ENCODE measurements around the gene CELA2A. TPM values are rescaled to one million over a fixed set of nuclear protein-coding genes. Genes with fewer than 3 reads are reported as not detected.

CELA2A gene
- not detected for polyA plus RNA-seq (2013, experiment 1 of 2)
- polyA plus RNA-seq (2013, experiment 2 of 2) = not detected

GRCh38 chr1:15456313-15456954 is at the start of gene CELA2A:
TSS of gene CELA2A (plus strand) at chr1:15456732. CDS start at chr1:15456754, 22 bp downstream.
- WGBS (ENCODE audit: extremely low coverage, insufficient coverage, low lambda C conversion rate) = no CpG with 5 or more reads among the region's 8 CpGs
- Histone ChIP-seq H3K36me3 (ENCODE audit: control insufficient read depth, insufficient read depth, low read length) (no peaks in the 10 kb centered on the region), H3K4ac (ENCODE audit: low read depth, low read length) (no peak within 1 kb of the TSS), H2BK15ac (replicated peaks; ENCODE audit: low read depth) (no peak within 1 kb of the TSS), H3K27me3 (ENCODE audit: insufficient read depth, low read length, poor library complexity) (no peaks in the 10 kb centered on the region), H4K8ac (ENCODE audit: low read depth, low read length) (no peak within 1 kb of the TSS), H3K4me3 (ENCODE audit: low read length) (no peak within 1 kb of the TSS), H2BK5ac (ENCODE audit: low read length) (no peak within 1 kb of the TSS), H3K4me2 (ENCODE audit: low read length) (no peak within 1 kb of the TSS), H3K79me2 (ENCODE audit: control insufficient read depth, insufficient read depth, low read length) (no peaks in the 10 kb centered on the region), H3K23ac (ENCODE audit: low read length) (no peak within 1 kb of the TSS), H3K79me1 (ENCODE audit: low read length) (no peaks in the 10 kb centered on the region), H3K9ac (ENCODE audit: low read length) (no peak within 1 kb of the TSS), H3K18ac (ENCODE audit: low read length) (no peak within 1 kb of the TSS), H3K27ac (ENCODE audit: low read depth, low read length) (no peak within 1 kb of the TSS), H3K4me1 (ENCODE audit: control insufficient read depth, low read depth, low read length) (no peaks in the 10 kb centered on the region), H4K5ac (ENCODE audit: low read length) (no peak within 1 kb of the TSS), H2BK120ac (ENCODE audit: low read depth, low read length) (no peak within 1 kb of the TSS), H2AK5ac (ENCODE audit: low read length) (no peak within 1 kb of the TSS), H3K56ac (ENCODE audit: low read length) (no peak within 1 kb of the TSS)
- DNase-seq = no peak

GRCh38 chr1:15407580-15407979 is 49.0 kb upstream of the CELA2A start:
- no peak overlapping the region for H3K4me2 ChIP-seq (ENCODE audit: low read length)
- H4K5ac ChIP-seq (ENCODE audit: low read length) = no peak overlapping the region
- H3K27me3 ChIP-seq (ENCODE audit: insufficient read depth, low read length, poor library complexity) = peaks cover 2% of the 10 kb centered on the region
- no peak overlapping the region for H3K4me3 ChIP-seq (ENCODE audit: low read length)
- WGBS (ENCODE audit: extremely low coverage, insufficient coverage, low lambda C conversion rate) = no CpG with 5 or more reads among the region's 7 CpGs
- no peak overlapping the region for H3K4ac ChIP-seq (ENCODE audit: low read depth, low read length)
- no peak overlapping the region for H2BK15ac ChIP-seq (replicated peaks; ENCODE audit: low read depth)
- no peak overlapping the region for H2BK5ac ChIP-seq (ENCODE audit: low read length)
- no peak overlapping the region for H2BK120ac ChIP-seq (ENCODE audit: low read depth, low read length)
- no peaks in the 10 kb centered on the region for H3K79me2 ChIP-seq (ENCODE audit: control insufficient read depth, insufficient read depth, low read length)
- no peak for DNase-seq
- no peak overlapping the region for H2AK5ac ChIP-seq (ENCODE audit: low read length)
- no peak overlapping the region for H3K27ac ChIP-seq (ENCODE audit: low read depth, low read length)
- H3K18ac ChIP-seq (ENCODE audit: low read length) = no peak overlapping the region
- no peak overlapping the region for H4K8ac ChIP-seq (ENCODE audit: low read depth, low read length)
- no peak overlapping the region for H3K56ac ChIP-seq (ENCODE audit: low read length)
- peaks cover 2% of the 10 kb centered on the region for H3K79me1 ChIP-seq (ENCODE audit: low read length)
- no peaks in the 10 kb centered on the region for H3K36me3 ChIP-seq (ENCODE audit: control insufficient read depth, insufficient read depth, low read length)
- H3K9ac ChIP-seq (ENCODE audit: low read length) = no peak overlapping the region
- H3K4me1 ChIP-seq (ENCODE audit: control insufficient read depth, low read depth, low read length) = peaks cover 10% of the 10 kb centered on the region
- no peak overlapping the region for H3K23ac ChIP-seq (ENCODE audit: low read length)

- Histone ChIP-seq H3K36me3 (ENCODE audit: control insufficient read depth, insufficient read depth, low read length) (no peaks in the 10 kb centered on the region), H4K5ac (ENCODE audit: low read length) (no peak overlapping the region), H3K4me3 (ENCODE audit: low read length) (peak overlapping the region; percentile 19), H3K27me3 (ENCODE audit: insufficient read depth, low read length, poor library complexity) (peaks cover 2% of the 10 kb centered on the region), H3K18ac (ENCODE audit: low read length) (no peak overlapping the region), H3K4me2 (ENCODE audit: low read length) (peak overlapping the region; percentile 66), H3K4me1 (ENCODE audit: control insufficient read depth, low read depth, low read length) (peaks cover 14% of the 10 kb centered on the region), H3K56ac (ENCODE audit: low read length) (peak overlapping the region; percentile 91), H3K79me1 (ENCODE audit: low read length) (peaks cover 5% of the 10 kb centered on the region), H3K23ac (ENCODE audit: low read length) (no peak overlapping the region), H2BK120ac (ENCODE audit: low read depth, low read length) (no peak overlapping the region), H3K27ac (ENCODE audit: low read depth, low read length) (no peak overlapping the region), H3K9ac (ENCODE audit: low read length) (peak overlapping the region; percentile 63), H3K79me2 (ENCODE audit: control insufficient read depth, insufficient read depth, low read length) (no peaks in the 10 kb centered on the region), H2BK5ac (ENCODE audit: low read length) (no peak overlapping the region), H2AK5ac (ENCODE audit: low read length) (no peak overlapping the region), H2BK15ac (replicated peaks; ENCODE audit: low read depth) (no peak overlapping the region), H3K4ac (ENCODE audit: low read depth, low read length) (no peak overlapping the region), H4K8ac (ENCODE audit: low read depth, low read length) (no peak overlapping the region)
- DNase-seq = peak; percentile 53
- no CpG with 5 or more reads among the region's 14 CpGs for WGBS (ENCODE audit: extremely low coverage, insufficient coverage, low lambda C conversion rate)
Observed at GRCh38 chr1:15408890-15409387, 47.6 kb upstream of the CELA2A start.

- H3K4me3 ChIP-seq (ENCODE audit: low read length) = peak within 1 kb of the TSS; percentile 60
- H2AK5ac ChIP-seq (ENCODE audit: low read length) = no peak within 1 kb of the TSS
- H3K4me2 ChIP-seq (ENCODE audit: low read length) = peak within 1 kb of the TSS; percentile 66
- no peak within 1 kb of the TSS for H3K4ac ChIP-seq (ENCODE audit: low read depth, low read length)
- H2BK120ac ChIP-seq (ENCODE audit: low read depth, low read length) = no peak within 1 kb of the TSS
- DNase-seq = peak; percentile 89
- no peaks in the 10 kb centered on the region for H3K79me2 ChIP-seq (ENCODE audit: control insufficient read depth, insufficient read depth, low read length)
- no peak within 1 kb of the TSS for H4K8ac ChIP-seq (ENCODE audit: low read depth, low read length)
- peak within 1 kb of the TSS; percentile 77 for H3K9ac ChIP-seq (ENCODE audit: low read length)
- no peak within 1 kb of the TSS for H3K23ac ChIP-seq (ENCODE audit: low read length)
- H3K56ac ChIP-seq (ENCODE audit: low read length) = peak within 1 kb of the TSS; percentile 91
- H3K79me1 ChIP-seq (ENCODE audit: low read length) = peaks cover 5% of the 10 kb centered on the region
- no peak within 1 kb of the TSS for H3K27ac ChIP-seq (ENCODE audit: low read depth, low read length)
- no peaks in the 10 kb centered on the region for H3K36me3 ChIP-seq (ENCODE audit: control insufficient read depth, insufficient read depth, low read length)
- no peak within 1 kb of the TSS for H4K5ac ChIP-seq (ENCODE audit: low read length)
- no peak within 1 kb of the TSS for H2BK15ac ChIP-seq (replicated peaks; ENCODE audit: low read depth)
- no peak within 1 kb of the TSS for H2BK5ac ChIP-seq (ENCODE audit: low read length)
- peaks cover 14% of the 10 kb centered on the region for H3K4me1 ChIP-seq (ENCODE audit: control insufficient read depth, low read depth, low read length)
- WGBS (ENCODE audit: extremely low coverage, insufficient coverage, low lambda C conversion rate) = no CpG with 5 or more reads among the region's 99 CpGs
- peak within 1 kb of the TSS; percentile 86 for H3K18ac ChIP-seq (ENCODE audit: low read length)
- peaks cover 2% of the 10 kb centered on the region for H3K27me3 ChIP-seq (ENCODE audit: insufficient read depth, low read length, poor library complexity)
Observed at GRCh38 chr1:15409388-15410222, 46.9 kb upstream of the CELA2A start, which contains the start of gene EFHD2. TSS of gene EFHD2 (plus strand) at chr1:15409888. CDS start at chr1:15409972, 84 bp downstream.

GRCh38 chr1:15410223-15410883 is 46.2 kb upstream of the CELA2A start:
- H3K79me2 ChIP-seq (ENCODE audit: control insufficient read depth, insufficient read depth, low read length) = no peaks in the 10 kb centered on the region

More at GRCh38 chr1:15410223-15410883, 46.2 kb upstream of the CELA2A start:
- WGBS (ENCODE audit: extremely low coverage, insufficient coverage, low lambda C conversion rate) = no CpG with 5 or more reads among the region's 53 CpGs
- Histone ChIP-seq H3K4me2 (ENCODE audit: low read length) (peak overlapping the region; percentile 59), H3K56ac (ENCODE audit: low read length) (peak overlapping the region; percentile 91), H3K9ac (ENCODE audit: low read length) (peak overlapping the region; percentile 77), H3K27ac (ENCODE audit: low read depth, low read length) (no peak overlapping the region), H3K23ac (ENCODE audit: low read length) (no peak overlapping the region), H2BK120ac (ENCODE audit: low read depth, low read length) (no peak overlapping the region), H3K4me1 (ENCODE audit: control insufficient read depth, low read depth, low read length) (peaks cover 14% of the 10 kb centered on the region), H3K36me3 (ENCODE audit: control insufficient read depth, insufficient read depth, low read length) (no peaks in the 10 kb centered on the region), H3K4ac (ENCODE audit: low read depth, low read length) (no peak overlapping the region), H3K27me3 (ENCODE audit: insufficient read depth, low read length, poor library complexity) (peaks cover 2% of the 10 kb centered on the region), H4K5ac (ENCODE audit: low read length) (no peak overlapping the region), H3K18ac (ENCODE audit: low read length) (peak overlapping the region; percentile 51), H2BK15ac (replicated peaks; ENCODE audit: low read depth) (no peak overlapping the region), H2AK5ac (ENCODE audit: low read length) (no peak overlapping the region), H4K8ac (ENCODE audit: low read depth, low read length) (no peak overlapping the region), H2BK5ac (ENCODE audit: low read length) (no peak overlapping the region), H3K79me1 (ENCODE audit: low read length) (peaks cover 5% of the 10 kb centered on the region), H3K4me3 (ENCODE audit: low read length) (peak overlapping the region; percentile 60)
- no peak for DNase-seq

Data from mesendoderm (in vitro differentiated cells).